ENCODE data around the gene SLC16A9. TPM values are rescaled to one million over a fixed set of nuclear protein-coding genes. Genes with fewer than 3 reads are reported as not detected.

Gene SLC16A9
- total RNA-seq, 1 experiment from 2014 or later: 4.1 TPM

- no peak overlapping the region for H2BK12ac ChIP-seq (ENCODE audit: insufficient read length, low read depth, low read length)
- no peak overlapping the region for H2BK120ac ChIP-seq (ENCODE audit: low read depth, low read length, poor library complexity, severe bottlenecking)
- no peak overlapping the region for H4K91ac ChIP-seq (ENCODE audit: insufficient read length, low read depth, low read length)
- H3K27me3 ChIP-seq (ENCODE audit: insufficient read depth, low read length): no peaks in the 10 kb centered on the region
- H2AFZ ChIP-seq (ENCODE audit: low read length): no peak overlapping the region
- no peak overlapping the region; a peak in 1 of 7 replicates for H3K27ac Mint-ChIP-seq
- H3K23me2 ChIP-seq (ENCODE audit: insufficient read length, low read depth, low read length, poor library complexity, severe bottlenecking): no peaks in the 10 kb centered on the region
- no peak overlapping the region for H4K5ac ChIP-seq (ENCODE audit: insufficient read length, low read depth, low read length)
- H3K79me2 ChIP-seq (ENCODE audit: insufficient read depth, low read length): no peaks in the 10 kb centered on the region
- H3K79me1 ChIP-seq (ENCODE audit: insufficient read depth, low read depth, low read length, poor library complexity, severe bottlenecking): no peaks in the 10 kb centered on the region
- H2BK5ac ChIP-seq (ENCODE audit: insufficient read length, low read length): no peak overlapping the region
- H3K9me3 Mint-ChIP-seq: no peaks in the 10 kb centered on the region
- no peak overlapping the region for H3K23ac ChIP-seq (ENCODE audit: insufficient read length, low read depth, low read length)
- no peak overlapping the region for H3K4ac ChIP-seq (ENCODE audit: low read depth, low read length)
- no peak overlapping the region for H4K8ac ChIP-seq (replicated peaks; ENCODE audit: insufficient read length, low read depth, low read length)
- H3K18ac ChIP-seq (ENCODE audit: insufficient read length, low read depth, low read length): no peak overlapping the region
- H3T11ph ChIP-seq (ENCODE audit: low read length): no peak overlapping the region
- WGBS (ENCODE audit: extremely low coverage, insufficient read length, low lambda C conversion rate): no CpG with 5 or more reads among the region's 4 CpGs
- H3K4me1 ChIP-seq (ENCODE audit: insufficient read depth, low read length): peaks cover 3% of the 10 kb centered on the region; the same call in 1 of the 2 replicates
- no peaks in the 10 kb centered on the region for H3K9me3 ChIP-seq (ENCODE audit: control insufficient read depth, low read depth, low read length)
- no peak overlapping the region for H3K27ac ChIP-seq (ENCODE audit: insufficient read length, low read depth, low read length)
- no peak for DNase-seq
- H3K36me3 Mint-ChIP-seq (ENCODE audit: insufficient read depth in 1 of 3, low read depth in 3 of 3): peaks cover 0 to 21% (median 0%) of the 10 kb centered on the region in 3 experiments; a peak in 2 of 7 replicates
- H2BK15ac ChIP-seq (ENCODE audit: low read depth, low read length): no peak overlapping the region
- H3K9ac ChIP-seq (ENCODE audit: extremely low read depth, insufficient read length, low read length): no peak overlapping the region
- no peak overlapping the region for H3K4me2 ChIP-seq (ENCODE audit: insufficient read depth, insufficient read length, low read length)
- H2BK20ac ChIP-seq (ENCODE audit: low read depth, low read length, poor library complexity, severe bottlenecking): no peak overlapping the region
- H3K14ac ChIP-seq (ENCODE audit: insufficient read depth, low read length): no peak overlapping the region
- no peak overlapping the region for H3K4me3 Mint-ChIP-seq
- no peak for TF ChIP-seq CTCF (conservative IDR thresholded peaks at IDR 0.05)
- peaks cover 19 to 22% of the 10 kb centered on the region in 2 experiments for H3K4me1 Mint-ChIP-seq
- no peaks in the 10 kb centered on the region for H3K27me3 Mint-ChIP-seq (ENCODE audit: low read depth)
- no peak overlapping the region for H2AK5ac ChIP-seq (ENCODE audit: insufficient read length, low read length)
- no peak overlapping the region for H3K56ac ChIP-seq (ENCODE audit: insufficient read length, low read depth, low read length)
- H4K20me1 ChIP-seq (ENCODE audit: control insufficient read depth, insufficient read depth, insufficient read length): no peaks in the 10 kb centered on the region
Measured at GRCh38 chr10:59654007-59654406, 55.6 kb downstream of the SLC16A9 start.

Measured in H9 (cell line).